ENCODE data around the gene LPIN3.

The LPIN3 gene

DNA sequence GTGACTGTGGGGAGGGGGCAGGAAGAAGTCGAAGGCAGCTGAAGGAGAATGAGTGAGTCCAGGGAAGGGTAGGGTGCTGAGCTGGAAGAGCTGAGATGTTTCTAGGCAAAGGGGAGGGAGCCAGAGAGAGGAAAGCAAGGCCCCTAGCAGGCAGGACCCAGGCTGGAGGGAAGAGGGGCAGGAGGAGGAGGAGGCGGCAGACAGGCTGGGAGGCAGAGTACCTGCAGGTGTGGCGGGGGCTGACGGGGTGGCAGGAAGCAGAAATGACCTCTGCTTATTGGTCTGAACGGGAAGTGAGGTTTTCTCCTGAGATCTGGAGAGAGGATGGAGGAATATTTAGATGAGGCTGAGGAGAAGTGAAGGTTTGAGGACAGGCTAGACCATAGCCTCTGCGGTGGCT is 36.7 kb downstream of the LPIN3 start:
- H2AFZ ChIP-seq (ENCODE audit: low read depth, low read length): no peak overlapping the region
- H3K79me2 ChIP-seq (ENCODE audit: insufficient read depth, low read length): no peaks in the 10 kb centered on the region
- H3K4me1 ChIP-seq (ENCODE audit: insufficient read depth, low read length): no peaks in the 10 kb centered on the region
- H3K27ac ChIP-seq (ENCODE audit: low read length): no peak overlapping the region
- no peak overlapping the region for H3K9ac ChIP-seq (ENCODE audit: low read depth, low read length)
- H3K4me2 ChIP-seq (ENCODE audit: insufficient read depth, low read length): no peak overlapping the region
- H4K20me1 ChIP-seq (ENCODE audit: insufficient read depth, low read length): no peaks in the 10 kb centered on the region
- H3K36me3 ChIP-seq (ENCODE audit: insufficient read depth, low read length): no peaks in the 10 kb centered on the region
- H3K27me3 ChIP-seq (ENCODE audit: insufficient read depth, low read length, poor library complexity): peaks cover 22% of the 10 kb centered on the region
- no peaks in the 10 kb centered on the region for H3K9me3 ChIP-seq (ENCODE audit: insufficient read depth, low read length, severe bottlenecking)
- no peak overlapping the region for H3K4me3 ChIP-seq (ENCODE audit: low read depth in 1 of 2, low read length in 2 of 2)
- TF ChIP-seq EZH2 (IDR thresholded peaks at IDR 0.05; ENCODE audit: borderline replicate concordance, low read depth, low read length, severe bottlenecking): no peak
- TF ChIP-seq, protein P1, sequence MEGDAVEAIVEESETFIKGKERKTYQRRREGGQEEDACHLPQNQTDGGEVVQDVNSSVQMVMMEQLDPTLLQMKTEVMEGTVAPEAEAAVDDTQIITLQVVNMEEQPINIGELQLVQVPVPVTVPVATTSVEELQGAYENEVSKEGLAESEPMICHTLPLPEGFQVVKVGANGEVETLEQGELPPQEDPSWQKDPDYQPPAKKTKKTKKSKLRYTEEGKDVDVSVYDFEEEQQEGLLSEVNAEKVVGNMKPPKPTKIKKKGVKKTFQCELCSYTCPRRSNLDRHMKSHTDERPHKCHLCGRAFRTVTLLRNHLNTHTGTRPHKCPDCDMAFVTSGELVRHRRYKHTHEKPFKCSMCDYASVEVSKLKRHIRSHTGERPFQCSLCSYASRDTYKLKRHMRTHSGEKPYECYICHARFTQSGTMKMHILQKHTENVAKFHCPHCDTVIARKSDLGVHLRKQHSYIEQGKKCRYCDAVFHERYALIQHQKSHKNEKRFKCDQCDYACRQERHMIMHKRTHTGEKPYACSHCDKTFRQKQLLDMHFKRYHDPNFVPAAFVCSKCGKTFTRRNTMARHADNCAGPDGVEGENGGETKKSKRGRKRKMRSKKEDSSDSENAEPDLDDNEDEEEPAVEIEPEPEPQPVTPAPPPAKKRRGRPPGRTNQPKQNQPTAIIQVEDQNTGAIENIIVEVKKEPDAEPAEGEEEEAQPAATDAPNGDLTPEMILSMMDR (IDR thresholded peaks at IDR 0.05; ENCODE audit: borderline replicate concordance, extremely low read depth, low read length, poor library complexity, severe bottlenecking): no peak
- DNase-seq: no peak
- ATAC-seq (ENCODE audit: insufficient read depth, low read depth): no peak

DNA sequence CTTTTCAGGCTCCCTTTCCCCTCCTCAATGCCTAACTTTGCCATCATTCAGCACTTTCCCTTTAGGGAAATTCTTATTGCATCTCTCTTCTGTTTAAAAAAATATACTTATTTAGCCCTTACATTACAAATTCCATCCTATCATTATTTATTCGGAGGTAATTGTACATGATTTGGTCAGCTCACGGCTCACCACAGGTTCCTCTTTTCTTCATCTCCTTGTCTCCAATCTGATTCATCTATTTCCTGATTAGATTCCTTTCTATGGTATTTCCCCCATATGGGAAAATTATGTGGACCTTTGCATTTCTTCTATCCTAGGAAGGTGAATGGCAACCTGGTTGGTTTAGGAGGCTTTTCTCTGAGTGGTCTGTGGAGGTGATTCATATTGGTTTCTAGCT is 38.9 kb downstream of the LPIN3 start:
- Histone ChIP-seq H3K4me3 (ENCODE audit: low read depth in 1 of 2, low read length in 2 of 2) (no peak overlapping the region), H3K4me2 (ENCODE audit: insufficient read depth, low read length) (no peak overlapping the region), H3K9ac (ENCODE audit: low read depth, low read length) (no peak overlapping the region), H3K36me3 (ENCODE audit: insufficient read depth, low read length) (no peaks in the 10 kb centered on the region), H2AFZ (ENCODE audit: low read depth, low read length) (no peak overlapping the region), H3K79me2 (ENCODE audit: insufficient read depth, low read length) (no peaks in the 10 kb centered on the region), H3K27ac (ENCODE audit: low read length) (no peak overlapping the region), H3K4me1 (ENCODE audit: insufficient read depth, low read length) (no peaks in the 10 kb centered on the region), H4K20me1 (ENCODE audit: insufficient read depth, low read length) (no peaks in the 10 kb centered on the region), H3K27me3 (ENCODE audit: insufficient read depth, low read length, poor library complexity) (peaks cover 22% of the 10 kb centered on the region), H3K9me3 (ENCODE audit: insufficient read depth, low read length, severe bottlenecking) (no peaks in the 10 kb centered on the region)
- no peak for DNase-seq
- no peak for TF ChIP-seq EZH2 (IDR thresholded peaks at IDR 0.05; ENCODE audit: borderline replicate concordance, low read depth, low read length, severe bottlenecking)
- TF ChIP-seq, protein P1 (IDR thresholded peaks at IDR 0.05; ENCODE audit: borderline replicate concordance, extremely low read depth, low read length, poor library complexity, severe bottlenecking): no peak
- no peak for ATAC-seq (ENCODE audit: insufficient read depth, low read depth)

DNA sequence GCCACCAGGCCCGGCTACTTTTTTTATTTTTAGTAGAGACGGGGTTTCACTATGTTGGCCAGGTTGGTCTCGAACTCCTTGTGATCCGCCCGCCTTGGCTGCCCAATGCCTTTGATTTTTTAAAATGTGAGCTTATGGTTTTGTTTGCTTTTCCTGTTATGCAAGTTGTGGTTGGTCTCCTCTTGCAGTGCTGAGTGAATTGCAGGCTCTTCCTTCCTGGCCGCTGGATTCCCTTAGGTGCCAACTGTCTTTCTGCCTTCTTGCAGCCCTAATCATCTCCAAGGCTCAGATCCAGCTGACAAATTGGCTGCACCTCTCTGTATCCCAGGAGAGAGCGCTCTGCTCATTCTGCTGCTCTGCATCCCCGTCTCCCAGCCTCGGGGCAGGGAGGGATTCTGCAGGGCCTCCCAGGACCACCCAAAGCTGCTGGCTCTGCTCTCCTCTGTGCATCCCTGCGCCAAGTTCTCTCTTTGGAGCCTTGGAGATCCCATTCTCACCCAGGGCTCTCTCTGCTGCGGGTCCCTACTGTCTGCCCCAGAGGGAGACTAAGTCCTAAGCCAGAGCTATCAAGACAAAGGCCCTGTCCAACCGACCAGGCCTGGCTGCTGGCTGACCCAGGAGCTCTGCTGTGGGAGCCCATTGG is 40.1 kb downstream of the LPIN3 start:
- DNase-seq (no peak), ATAC-seq (ENCODE audit: insufficient read depth, low read depth) (no peak)
- Histone ChIP-seq H2AFZ (ENCODE audit: low read depth, low read length) (no peak overlapping the region), H3K9me3 (ENCODE audit: insufficient read depth, low read length, severe bottlenecking) (no peaks in the 10 kb centered on the region), H3K79me2 (ENCODE audit: insufficient read depth, low read length) (no peaks in the 10 kb centered on the region), H3K4me2 (ENCODE audit: insufficient read depth, low read length) (no peak overlapping the region), H3K9ac (ENCODE audit: low read depth, low read length) (no peak overlapping the region), H3K4me1 (ENCODE audit: insufficient read depth, low read length) (no peaks in the 10 kb centered on the region), H3K27me3 (ENCODE audit: insufficient read depth, low read length, poor library complexity) (peaks cover 22% of the 10 kb centered on the region), H3K36me3 (ENCODE audit: insufficient read depth, low read length) (no peaks in the 10 kb centered on the region), H4K20me1 (ENCODE audit: insufficient read depth, low read length) (no peaks in the 10 kb centered on the region), H3K27ac (ENCODE audit: low read length) (no peak overlapping the region), H3K4me3 (ENCODE audit: low read depth in 1 of 2, low read length in 2 of 2) (no peak overlapping the region)
- no peak for TF ChIP-seq EZH2 (IDR thresholded peaks at IDR 0.05; ENCODE audit: borderline replicate concordance, low read depth, low read length, severe bottlenecking)
- TF ChIP-seq, protein P1 (IDR thresholded peaks at IDR 0.05; ENCODE audit: borderline replicate concordance, extremely low read depth, low read length, poor library complexity, severe bottlenecking): no peak

Data from DND-41 (cell line).